ENCODE measurements around the gene FBXL19. TPM values are rescaled to one million over a fixed set of nuclear protein-coding genes. Genes with fewer than 3 reads are reported as not detected.
A peak's percentile ranks its signal among the peaks of the same experiment; 100 is the strongest.

The FBXL19 gene
- total and polyA plus RNA-seq, 2 of the 13 experiments (the other 11 are each of a cell fraction or from before 2014, with no cell fraction given) = 6.0 to 13.7 TPM

DNA sequence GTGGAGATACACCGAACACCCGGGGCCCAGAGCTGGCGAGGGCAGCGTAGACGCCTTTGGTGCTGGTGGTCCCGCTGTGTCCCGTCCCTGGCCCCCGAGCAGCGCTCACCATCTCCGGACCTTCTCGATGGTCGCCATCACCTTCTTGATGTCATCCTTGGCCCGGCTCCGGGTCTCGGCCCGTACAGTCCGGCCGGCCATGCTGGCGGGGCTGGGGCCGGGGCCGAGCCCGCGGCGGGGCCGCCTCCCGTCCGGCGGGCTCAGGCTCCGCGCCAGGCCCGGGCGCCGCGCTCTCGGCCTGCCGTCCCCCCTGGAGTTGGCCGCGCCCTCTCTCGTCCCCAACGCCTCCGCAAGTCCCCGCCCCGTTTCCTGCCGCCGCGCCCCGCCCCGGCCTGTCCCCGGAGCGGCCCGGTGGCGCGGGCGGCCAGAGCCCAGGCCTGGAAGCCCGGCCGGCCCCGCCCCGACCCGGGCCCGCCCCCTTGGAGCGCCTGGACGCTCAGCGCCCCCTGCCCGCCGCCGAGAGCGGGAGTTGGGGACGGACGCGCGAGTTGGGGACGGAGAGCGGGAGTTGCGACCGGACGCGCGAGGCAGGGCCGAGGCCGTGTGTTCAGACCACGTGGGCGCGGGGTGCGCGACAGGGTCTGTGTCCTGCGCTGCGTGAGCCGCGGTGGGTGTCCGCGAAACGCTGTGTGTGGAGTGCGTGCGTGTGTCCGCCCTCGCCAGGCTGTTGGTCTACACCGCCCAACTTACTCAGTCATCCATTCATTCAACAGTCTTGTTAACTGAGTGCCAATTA lies 29.4 kb upstream of the FBXL19 start, which contains the start of gene BCL7C (continued):
- TF ChIP-seq HBP1 (CRISPR knock-in tag; IDR thresholded peaks at IDR 0.05; ENCODE audit: low read depth) = peak; percentile 91
- no peak for TF ChIP-seq HMGA1 (CRISPR knock-in tag; conservative IDR thresholded peaks at IDR 0.05)
- 0 out of 2 replicates have a peak, but pooled peaks have one; percentile 85 for TF ChIP-seq ZFP36L1 (CRISPR knock-in tag; IDR thresholded peaks at IDR 0.05)
- TF ChIP-seq, protein P1, sequence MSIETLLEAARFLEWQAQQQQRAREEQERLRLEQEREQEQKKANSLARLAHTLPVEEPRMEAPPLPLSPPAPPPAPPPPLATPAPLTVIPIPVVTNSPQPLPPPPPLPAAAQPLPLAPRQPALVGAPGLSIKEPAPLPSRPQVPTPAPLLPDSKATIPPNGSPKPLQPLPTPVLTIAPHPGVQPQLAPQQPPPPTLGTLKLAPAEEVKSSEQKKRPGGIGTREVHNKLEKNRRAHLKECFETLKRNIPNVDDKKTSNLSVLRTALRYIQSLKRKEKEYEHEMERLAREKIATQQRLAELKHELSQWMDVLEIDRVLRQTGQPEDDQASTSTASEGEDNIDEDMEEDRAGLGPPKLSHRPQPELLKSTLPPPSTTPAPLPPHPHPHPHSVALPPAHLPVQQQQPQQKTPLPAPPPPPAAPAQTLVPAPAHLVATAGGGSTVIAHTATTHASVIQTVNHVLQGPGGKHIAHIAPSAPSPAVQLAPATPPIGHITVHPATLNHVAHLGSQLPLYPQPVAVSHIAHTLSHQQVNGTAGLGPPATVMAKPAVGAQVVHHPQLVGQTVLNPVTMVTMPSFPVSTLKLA (IDR thresholded peaks at IDR 0.05) = peak; percentile 69; the same call in 1 of the 2 replicates
- TF ChIP-seq KDM5B (CRISPR knock-in tag; IDR thresholded peaks at IDR 0.05; ENCODE audit: borderline replicate concordance) = peak; percentile 99
- no peak; the same call in 1 of the 2 replicates for TF ChIP-seq GTF3A (CRISPR knock-in tag; conservative IDR thresholded peaks at IDR 0.05)
- TF ChIP-seq ZNF160 (CRISPR knock-in tag; IDR thresholded peaks at IDR 0.05) = peak; percentile 92
- TF ChIP-seq ZNF569 (CRISPR knock-in tag; IDR thresholded peaks at IDR 0.05; ENCODE audit: borderline replicate concordance) = no peak; the same call in 1 of the 2 replicates
- peak; percentile 57; the same call in 1 of the 2 replicates for TF ChIP-seq ZSCAN29 (CRISPR knock-in tag; conservative IDR thresholded peaks at IDR 0.05)
- TF ChIP-seq ZNF318 (CRISPR knock-in tag; IDR thresholded peaks at IDR 0.05) = peak; percentile 82; the same call in 1 of the 2 replicates
- no peak for TF ChIP-seq RFX3 (CRISPR knock-in tag; IDR thresholded peaks at IDR 0.05)
- no peak for TF ChIP-seq HNRNPK (IDR thresholded peaks at IDR 0.05; ENCODE audit: low read depth, low read length, poor library complexity, severe bottlenecking)
- TF ChIP-seq, protein P2, sequence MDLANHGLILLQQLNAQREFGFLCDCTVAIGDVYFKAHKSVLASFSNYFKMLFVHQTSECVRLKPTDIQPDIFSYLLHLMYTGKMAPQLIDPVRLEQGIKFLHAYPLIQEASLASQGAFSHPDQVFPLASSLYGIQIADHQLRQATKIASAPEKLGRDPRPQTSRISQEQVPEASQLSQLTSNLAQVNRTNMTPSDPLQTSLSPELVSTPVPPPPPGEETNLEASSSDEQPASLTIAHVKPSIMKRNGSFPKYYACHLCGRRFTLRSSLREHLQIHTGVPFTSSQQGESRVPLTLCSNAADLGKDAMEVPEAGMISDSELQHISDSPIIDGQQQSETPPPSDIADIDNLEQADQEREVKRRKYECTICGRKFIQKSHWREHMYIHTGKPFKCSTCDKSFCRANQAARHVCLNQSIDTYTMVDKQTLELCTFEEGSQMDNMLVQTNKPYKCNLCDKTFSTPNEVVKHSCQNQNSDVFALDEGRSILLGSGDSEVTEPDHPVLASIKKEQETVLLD (CRISPR knock-in tag; IDR thresholded peaks at IDR 0.05; ENCODE audit: low read depth) = peak; percentile 99
- no peak for TF ChIP-seq NR3C1 (CRISPR knock-in tag; IDR thresholded peaks at IDR 0.05)
- TF ChIP-seq BRD4 (CRISPR knock-in tag; IDR thresholded peaks at IDR 0.05) = peak; percentile 92
- no peak for TF ChIP-seq SNRNP70 (IDR thresholded peaks at IDR 0.05; ENCODE audit: low read depth, low read length)

Measured in HepG2 (cell line).